GM19240 (cell line): ENCODE results near the gene CACNA1D.
"Not testable (repeated sequence)": the region's sequence is repeated elsewhere in the genome, so short reads cannot be mapped to it uniquely, and the experiment has no call there.

ENCODE experiments used
- DNase-seq: peaks from one replicate; pipeline ENCODE4 v3.0.0; 2011; ENCODE audit warnings: low spot score; ENCODE audit not compliant: insufficient read length

CACNA1D gene

DNA sequence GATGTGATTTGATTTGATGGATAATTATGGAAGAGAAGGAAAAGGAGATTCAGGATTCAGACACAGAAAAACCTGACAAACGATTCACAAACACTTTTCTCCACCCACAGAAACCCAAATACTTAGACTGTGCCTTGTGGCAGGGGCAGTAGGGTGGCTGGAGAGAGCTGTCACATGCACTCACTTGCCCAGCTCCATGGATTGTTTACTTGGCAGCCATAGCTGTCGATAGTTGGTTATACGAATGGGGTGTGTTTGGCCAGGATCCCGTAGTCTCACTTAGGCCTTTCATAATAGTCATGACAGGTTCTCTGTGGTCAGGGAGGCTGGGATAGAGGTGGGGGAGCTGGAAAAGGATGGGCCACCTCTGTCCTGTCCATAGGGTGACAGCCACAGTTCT is 76.9 kb downstream of the CACNA1D start:
- no peak for DNase-seq

DNA sequence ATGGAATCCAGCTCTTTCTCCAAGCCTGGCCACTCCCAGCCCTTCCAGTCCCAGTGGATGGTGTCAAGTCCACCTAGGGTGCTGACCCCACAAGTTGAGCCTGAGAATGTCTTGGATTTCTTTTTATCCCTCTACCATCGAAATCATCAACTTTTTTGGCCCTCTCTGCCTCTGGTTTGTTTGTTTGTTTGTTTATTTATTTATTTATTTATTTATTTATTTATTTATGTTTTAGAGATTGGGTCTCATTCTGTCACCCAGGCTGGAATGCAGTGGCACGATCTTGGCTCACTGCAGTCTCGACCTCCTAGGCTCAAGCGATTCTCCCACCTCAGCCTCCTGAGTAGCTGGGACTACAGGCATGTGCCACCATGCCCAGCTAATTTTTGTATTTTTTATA is 77.8 kb downstream of the CACNA1D start:
- DNase-seq, result not testable (repeated sequence)

DNA sequence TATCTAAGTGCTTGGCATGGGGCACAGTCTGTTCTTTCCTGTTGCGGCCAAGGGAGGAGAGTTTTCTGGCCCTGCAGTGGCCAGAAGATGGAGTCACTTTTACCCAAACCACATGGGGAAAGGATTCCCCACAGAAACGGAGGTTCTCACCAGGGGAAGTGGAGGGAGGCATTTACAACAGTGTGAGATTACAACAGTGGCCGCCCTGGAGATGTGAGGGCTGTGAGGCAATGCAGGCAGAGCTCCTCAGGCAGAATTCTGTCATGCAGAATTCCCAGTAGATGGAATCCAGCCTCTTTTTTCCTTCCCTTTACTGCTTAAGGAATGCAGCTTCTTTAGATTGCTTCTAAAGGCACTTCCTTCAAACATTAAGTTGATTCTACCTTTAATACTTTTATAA is 83.1 kb downstream of the CACNA1D start:
- no peak for DNase-seq

GRCh38 chr3:53579636-53580035 is 85.2 kb downstream of the CACNA1D start:
- no peak for DNase-seq

- no peak for DNase-seq
Observed at GRCh38 chr3:53581671-53582070, 87.3 kb downstream of the CACNA1D start.

DNA sequence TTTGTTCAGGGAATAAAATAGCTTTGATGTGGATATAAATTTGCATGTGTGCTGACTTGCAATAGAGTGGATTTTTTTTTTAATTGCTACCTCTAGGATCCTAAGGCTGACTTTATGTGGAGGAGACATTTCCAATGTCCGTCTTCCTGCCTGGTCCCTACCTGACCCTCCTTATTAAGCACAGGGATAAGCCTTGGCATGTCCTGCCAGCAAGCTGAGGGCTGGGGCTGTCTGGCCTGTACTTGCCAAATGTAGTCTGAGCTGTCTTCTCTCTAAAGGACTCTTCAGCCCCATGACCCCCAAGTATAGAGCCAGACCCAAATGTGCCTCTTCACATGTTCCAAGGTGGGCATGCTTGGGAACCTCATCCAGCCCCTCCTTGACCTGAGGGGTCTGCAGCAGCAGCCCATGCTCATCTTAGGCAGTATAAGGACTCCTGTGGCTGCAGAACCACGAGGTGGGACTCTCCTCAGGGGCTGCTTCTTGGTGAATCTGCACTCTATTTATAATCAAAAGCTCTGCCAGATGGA is 88.8 kb downstream of the CACNA1D start:
- no peak for DNase-seq

- DNase-seq, result no peak
Observed at GRCh38 chr3:53585049-53585448, 90.6 kb downstream of the CACNA1D start.

DNA sequence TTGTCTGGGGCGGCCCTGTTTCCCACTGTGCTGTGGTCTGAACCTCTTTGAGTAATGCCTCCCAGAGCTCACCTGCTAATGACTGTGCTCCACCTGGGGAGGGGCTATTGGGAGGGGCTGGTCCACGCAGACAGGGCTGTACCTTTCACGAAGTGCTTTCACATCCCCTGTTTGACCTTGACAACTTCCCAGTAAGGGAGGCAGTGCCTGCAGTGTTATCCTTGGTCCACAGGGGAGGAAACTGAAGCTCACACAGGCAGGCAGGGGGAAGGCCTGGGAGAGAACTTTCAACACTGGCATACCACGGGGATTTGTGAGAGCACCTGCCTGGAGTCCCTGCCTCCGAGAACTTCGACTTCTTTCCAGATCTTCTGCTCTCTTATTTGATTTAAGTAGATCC is 91.2 kb downstream of the CACNA1D start:
- no peak for DNase-seq

GRCh38 chr3:53588122-53588521 is 93.7 kb downstream of the CACNA1D start:
- DNase-seq, result no peak

DNA sequence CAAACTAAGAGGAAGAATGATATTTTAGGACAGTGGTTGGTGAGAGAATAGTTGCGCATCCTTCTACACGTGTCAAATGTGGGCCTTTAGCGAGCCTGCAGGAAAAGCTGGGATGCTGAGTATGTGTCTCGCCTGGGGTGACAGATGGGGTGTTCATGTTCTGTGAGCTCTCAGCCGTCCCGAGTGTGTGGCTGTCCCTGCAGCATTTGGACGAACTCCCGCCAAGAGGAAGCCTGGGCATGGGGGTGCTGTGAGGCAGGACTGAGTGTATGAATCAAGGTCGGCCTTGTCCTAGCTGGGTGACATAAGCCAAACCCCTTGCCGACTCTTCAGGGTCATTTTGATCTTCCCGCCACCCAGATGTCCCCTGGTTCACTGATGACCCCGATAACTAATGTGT is 94.8 kb downstream of the CACNA1D start:
- no peak for DNase-seq

DNA sequence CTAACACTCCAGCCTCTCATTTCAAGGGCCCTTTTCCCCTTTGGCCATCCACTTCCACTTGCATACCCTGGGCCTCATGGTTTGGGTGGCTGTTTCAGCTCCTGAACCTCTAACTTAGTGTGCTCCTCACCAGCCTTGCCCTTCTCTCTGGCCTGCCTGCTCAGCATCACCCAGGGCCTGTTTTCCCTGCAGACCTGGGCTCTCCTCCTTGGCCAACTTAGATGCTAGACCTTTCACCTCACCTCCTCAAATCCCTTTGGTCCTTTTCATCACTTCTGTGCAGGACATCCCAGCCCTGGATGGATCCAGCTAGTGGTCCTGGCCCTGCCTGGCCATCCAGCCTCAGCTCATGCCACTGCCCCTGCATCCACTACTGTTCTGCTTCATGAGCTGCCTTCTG is 95.4 kb downstream of the CACNA1D start:
- DNase-seq, result no peak

- DNase-seq, result no peak
Observed at GRCh38 chr3:53590606-53591005, 96.2 kb downstream of the CACNA1D start.

GRCh38 chr3:53591646-53592045 is 97.2 kb downstream of the CACNA1D start:
- no peak for DNase-seq

DNA sequence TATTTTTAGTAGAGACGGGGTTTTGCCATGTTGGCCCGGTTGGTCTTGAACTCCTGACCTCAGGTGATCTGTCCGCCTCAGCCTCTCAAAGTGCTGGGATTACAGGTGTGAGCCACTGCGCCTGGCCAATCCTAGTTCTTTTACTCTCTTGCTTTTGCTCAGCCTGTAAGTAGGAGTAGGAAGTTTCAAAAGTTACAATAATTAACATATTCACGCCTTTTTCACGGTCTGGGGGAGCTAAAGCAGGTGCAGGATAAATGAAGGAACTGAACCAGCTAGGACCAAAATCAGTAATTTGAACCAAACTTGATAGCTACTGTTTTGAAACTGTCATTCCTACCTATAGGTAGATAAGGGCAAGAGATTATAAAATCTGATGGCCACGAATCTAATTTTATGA is 98.5 kb downstream of the CACNA1D start:
- DNase-seq, result no peak

DNA sequence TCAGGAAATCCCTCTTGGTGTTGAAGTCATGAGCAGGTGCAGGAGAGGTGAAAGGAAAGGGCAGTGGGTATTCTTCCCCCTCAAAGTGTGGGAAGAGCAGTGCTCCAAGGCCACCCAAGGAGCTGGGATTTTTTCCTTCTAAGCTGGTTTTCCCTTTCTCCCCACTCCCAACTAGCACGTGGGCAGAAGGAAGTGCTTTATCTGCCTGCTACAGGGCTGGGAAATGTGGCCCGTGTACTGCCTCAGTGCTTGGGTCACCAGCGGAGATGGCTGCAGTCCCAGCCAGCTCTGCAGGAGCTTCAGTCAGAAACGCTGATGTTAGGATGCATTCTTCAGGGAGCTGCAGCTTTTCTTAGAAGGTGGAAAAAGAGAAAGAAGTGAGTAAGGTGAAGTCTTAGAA is 99.2 kb downstream of the CACNA1D start:
- DNase-seq, result no peak

- no peak for DNase-seq
Observed at GRCh38 chr3:53594276-53594675, 99.9 kb downstream of the CACNA1D start.

GRCh38 chr3:53595660-53596059 is 101.2 kb downstream of the CACNA1D start:
- DNase-seq, result no peak

DNA sequence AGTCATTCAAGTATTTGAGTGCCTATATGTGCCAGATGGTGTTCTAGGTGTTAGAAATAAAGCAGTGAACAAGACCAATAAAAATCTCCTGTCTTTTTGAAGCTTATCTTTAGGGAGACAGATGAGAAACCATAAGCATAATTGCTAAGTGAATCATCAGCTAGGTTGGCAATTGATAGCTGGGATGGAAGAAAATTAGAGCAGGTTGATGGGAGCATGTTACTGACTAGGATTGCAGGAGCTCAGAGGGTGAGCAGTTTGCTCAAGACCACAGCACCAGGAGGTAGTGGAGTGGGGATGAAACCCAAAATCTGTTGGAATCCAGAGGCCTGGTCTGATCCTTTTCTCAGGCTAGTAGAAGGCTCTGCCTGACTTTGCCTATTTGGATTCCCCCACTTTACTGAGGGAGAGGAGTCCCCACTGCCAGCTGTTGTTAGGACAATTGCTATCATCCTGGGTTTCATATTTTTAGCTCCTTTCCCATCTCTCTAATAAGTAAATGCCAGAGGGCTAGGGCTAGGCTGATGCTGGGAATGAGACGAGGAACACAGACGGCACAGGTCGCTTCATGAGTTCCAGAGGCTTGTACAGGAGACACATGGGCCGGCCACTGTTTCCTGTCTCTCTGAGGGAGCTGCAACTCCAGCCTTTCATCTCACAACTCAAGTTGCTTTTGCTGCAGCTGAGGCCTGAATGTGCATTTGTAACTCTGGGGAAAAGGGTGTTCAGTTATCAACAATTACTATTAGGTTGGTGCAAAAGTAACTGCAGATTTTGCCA is 102.9 kb downstream of the CACNA1D start:
- no peak for DNase-seq

DNA sequence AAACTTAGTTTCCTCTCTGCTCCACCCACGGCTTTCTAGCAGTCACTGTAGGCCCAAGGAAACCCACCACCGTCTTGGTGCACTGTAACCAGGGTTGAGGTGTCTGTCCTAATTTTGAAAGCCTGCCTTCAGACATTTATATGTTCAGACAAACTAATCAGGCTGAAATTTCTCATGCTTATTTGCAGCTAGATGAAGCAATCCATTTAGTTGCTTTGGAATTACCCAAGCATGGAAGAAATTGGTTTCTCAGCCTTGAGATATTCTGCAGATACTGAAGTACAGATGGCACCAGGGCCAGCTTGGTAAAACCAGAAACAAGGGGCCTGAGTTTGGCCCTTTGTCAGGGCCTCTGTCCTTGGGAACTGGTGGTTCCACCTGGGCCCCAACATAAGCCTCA is 105.4 kb downstream of the CACNA1D start:
- DNase-seq, result no peak

- DNase-seq, result no peak
Observed at GRCh38 chr3:53602866-53603265, 108.5 kb downstream of the CACNA1D start.

- DNase-seq, result no peak
Observed at GRCh38 chr3:53604232-53604631, 109.8 kb downstream of the CACNA1D start.

GRCh38 chr3:53606793-53607192 is 112.4 kb downstream of the CACNA1D start:
- DNase-seq, result no peak

DNA sequence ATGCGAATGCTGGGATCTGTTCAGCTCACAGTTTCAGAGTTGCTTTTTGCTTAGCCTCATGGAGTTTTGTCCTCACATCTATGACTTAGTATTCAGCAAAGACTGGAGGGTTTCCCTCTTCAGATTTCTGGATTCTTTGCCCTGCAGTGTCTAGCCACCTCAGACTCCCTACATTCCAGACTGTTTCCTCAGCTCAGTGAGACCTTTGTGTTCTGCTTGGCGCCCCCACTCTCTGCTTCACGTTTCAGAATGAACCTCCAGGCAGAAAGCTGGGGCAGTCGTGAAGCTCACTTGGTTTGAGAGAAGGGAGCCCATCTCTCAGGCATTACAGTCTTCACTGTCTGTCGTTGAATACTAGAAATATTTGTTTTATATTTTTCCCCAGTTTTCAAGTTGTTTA is 118.1 kb downstream of the CACNA1D start:
- DNase-seq, result no peak
